PC-3 (cell line): ENCODE measurements around the gene CACHD1.

ENCODE experiments used
- EZH2 ChIP-seq: fragments of 300-600 bp; sonication (generic); IDR thresholded peaks from one replicate; pipeline ENCODE4 v1.6.1; 2017; ENCODE audit warnings: antibody characterized with exemption, mild to moderate bottlenecking, low read length; ENCODE audit not compliant: unreplicated experiment
- EZH2phosphoT487 ChIP-seq: fragments of 300-600 bp; sonication (generic); IDR thresholded peaks from 2 replicates; pipeline ENCODE4 v1.6.1; 2018; ENCODE audit warnings: mild to moderate bottlenecking, antibody characterized with exemption, low read length, borderline replicate concordance
- TF ChIP-seq, protein P1 (sequence below): fragments of 300-600 bp; sonication (generic); conservative IDR thresholded peaks from 2 replicates; pipeline ENCODE4 v1.5.1; 2017; ENCODE audit warnings: antibody characterized with exemption, low read depth, mild to moderate bottlenecking, low read length

- TF ChIP-seq, protein P1, sequence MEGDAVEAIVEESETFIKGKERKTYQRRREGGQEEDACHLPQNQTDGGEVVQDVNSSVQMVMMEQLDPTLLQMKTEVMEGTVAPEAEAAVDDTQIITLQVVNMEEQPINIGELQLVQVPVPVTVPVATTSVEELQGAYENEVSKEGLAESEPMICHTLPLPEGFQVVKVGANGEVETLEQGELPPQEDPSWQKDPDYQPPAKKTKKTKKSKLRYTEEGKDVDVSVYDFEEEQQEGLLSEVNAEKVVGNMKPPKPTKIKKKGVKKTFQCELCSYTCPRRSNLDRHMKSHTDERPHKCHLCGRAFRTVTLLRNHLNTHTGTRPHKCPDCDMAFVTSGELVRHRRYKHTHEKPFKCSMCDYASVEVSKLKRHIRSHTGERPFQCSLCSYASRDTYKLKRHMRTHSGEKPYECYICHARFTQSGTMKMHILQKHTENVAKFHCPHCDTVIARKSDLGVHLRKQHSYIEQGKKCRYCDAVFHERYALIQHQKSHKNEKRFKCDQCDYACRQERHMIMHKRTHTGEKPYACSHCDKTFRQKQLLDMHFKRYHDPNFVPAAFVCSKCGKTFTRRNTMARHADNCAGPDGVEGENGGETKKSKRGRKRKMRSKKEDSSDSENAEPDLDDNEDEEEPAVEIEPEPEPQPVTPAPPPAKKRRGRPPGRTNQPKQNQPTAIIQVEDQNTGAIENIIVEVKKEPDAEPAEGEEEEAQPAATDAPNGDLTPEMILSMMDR = no peak
- TF ChIP-seq EZH2phosphoT487 = no peak
- no peak for TF ChIP-seq EZH2
Measured at GRCh38 chr1:64451440-64451839, 18.5 kb upstream of the CACHD1 start.
